GM19099 (cell line): Measurements from ENCODE around the gene HMG20B.

ENCODE experiments used
- POLR2A ChIP-seq: IDR thresholded peaks from 3 replicates; pipeline ENCODE4 v1.6.1; 2011; ENCODE audit warnings: low read depth; ENCODE audit not compliant: insufficient read length; ENCODE audit errors: extremely low read depth

Gene HMG20B

GRCh38 chr19:3565139-3565538 is 7.6 kb upstream of the HMG20B start:
- TF ChIP-seq POLR2A, result no peak

GRCh38 chr19:3570606-3571011 is 2.1 kb upstream of the HMG20B start:
- no peak for TF ChIP-seq POLR2A

- TF ChIP-seq POLR2A, result no peak
Measured at GRCh38 chr19:3572132-3572854, 451 bp upstream of the HMG20B start.

- no peak for TF ChIP-seq POLR2A
Measured at GRCh38 chr19:3573162-3573857, 566 bp downstream of the HMG20B start.

GRCh38 chr19:3573858-3574637 is 1.3 kb downstream of the HMG20B start:
- TF ChIP-seq POLR2A, result no peak

- no peak for TF ChIP-seq POLR2A
Measured at GRCh38 chr19:3575260-3575741, 2.6 kb downstream of the HMG20B start.

- TF ChIP-seq POLR2A, result no peak
Measured at GRCh38 chr19:3575949-3576673, 3.4 kb downstream of the HMG20B start.

GRCh38 chr19:3576696-3577443 is 4.1 kb downstream of the HMG20B start:
- no peak for TF ChIP-seq POLR2A

GRCh38 chr19:3577723-3578344 is 5.1 kb downstream of the HMG20B start:
- TF ChIP-seq POLR2A, result no peak

- no peak for TF ChIP-seq POLR2A
Measured at GRCh38 chr19:3578390-3578789, 5.6 kb downstream of the HMG20B start.

GRCh38 chr19:3580156-3580934 is 7.6 kb downstream of the HMG20B start:
- no peak for TF ChIP-seq POLR2A

GRCh38 chr19:3585301-3586126 is 12.8 kb downstream of the HMG20B start, which contains the start of gene GIPC3:
Gene GIPC3, plus strand, starts transcription at chr19:3585478. Its CDS starts 120 bp downstream, at chr19:3585598.
- no peak for TF ChIP-seq POLR2A
